Uterus (tissue), 4 donors: ENCODE data around the gene NADK. TPM values are rescaled to one million over a fixed set of nuclear protein-coding genes. Genes with fewer than 3 reads are reported as not detected.

ENCODE experiments used
- DNase-seq, 2 donors: peaks; one replicate each; pipeline ENCODE4 v3.0.0-alpha.2; 2019 to 2020
- H3K27ac ChIP-seq, 2 donors: fragments of 200-600 bp; sonication (generic); 1 replicate in 1 of 2; 2 replicates in 1 of 2; pipeline ENCODE4 v1.5.1; 2016 to 2018
- H3K27me3 ChIP-seq, 2 donors: fragments of 200-600 bp; sonication (generic); one replicate each; pipeline ENCODE4 v1.5.1; 2018 to 2019; ENCODE audit warnings: control low read depth in 1 of 2
- H3K36me3 ChIP-seq, 2 donors: fragments of 200-600 bp; sonication (generic); one replicate each; pipeline ENCODE4 v1.5.1; 2019; ENCODE audit warnings: control low read depth in 1 of 2
- H3K4me1 ChIP-seq, 2 donors: fragments of 200-600 bp; sonication (generic); one replicate each; pipeline ENCODE4 v1.5.1; 2018 to 2019; ENCODE audit warnings: control low read depth in 1 of 2
- H3K4me3 ChIP-seq, 2 donors: fragments of 200-600 bp; sonication (generic); 1 replicate in 1 of 2; 2 replicates in 1 of 2; pipeline ENCODE4 v1.5.1; 2018 to 2019; ENCODE audit warnings: mild to moderate bottlenecking in 1 of 2
- H3K9me3 ChIP-seq, 2 donors: fragments of 200-600 bp; sonication (generic); one replicate each; pipeline ENCODE4 v1.5.1; 2019; ENCODE audit warnings: control low read depth in 1 of 2
- POLR2A ChIP-seq, 2 donors: fragments of 450-650 bp; IDR thresholded peaks; one replicate each; pipeline ENCODE4 v1.6.1; 2016; ENCODE audit warnings: antibody characterized with exemption in 2 of 2, mild to moderate bottlenecking in 1 of 2, moderate library complexity in 1 of 2
- intact Hi-C: fragments of 100-400 bp; cut with DNase I; formaldehyde crosslinking; loops from one replicate; pipeline ENCODE4 v1.15.1; 2023; ENCODE audit warnings: low total_unique reads
- total RNA-seq, 4 donors: library from RNA; depleted of rRNA in 3 of 4; stranded (reverse); fragments of >200 nt in 3 of 4; gene quantifications; one replicate each; pipeline versions ENCODE4 v1.1.0 to v1.2.4, GENCODE V29; 2014 to 2023
- TF ChIP-seq, protein P1 (sequence below), 4 experiments: fragments of 200-600 bp in 2 of 4; fragments of 450-650 bp in 2 of 4; sonication (generic) in 2 of 4; IDR thresholded peaks; one replicate each; pipeline ENCODE4 v1.5.1; 2016 to 2019; ENCODE audit warnings: antibody characterized with exemption in 4 of 4, mild to moderate bottlenecking in 2 of 4, moderate library complexity in 1 of 4
- donor health status: DM: yes; HTN: yes; CAD: no.

NADK gene
- total RNA-seq, 4 donors from 2014 or later = 40.1 to 76.9 (median 51.8) TPM

DNA sequence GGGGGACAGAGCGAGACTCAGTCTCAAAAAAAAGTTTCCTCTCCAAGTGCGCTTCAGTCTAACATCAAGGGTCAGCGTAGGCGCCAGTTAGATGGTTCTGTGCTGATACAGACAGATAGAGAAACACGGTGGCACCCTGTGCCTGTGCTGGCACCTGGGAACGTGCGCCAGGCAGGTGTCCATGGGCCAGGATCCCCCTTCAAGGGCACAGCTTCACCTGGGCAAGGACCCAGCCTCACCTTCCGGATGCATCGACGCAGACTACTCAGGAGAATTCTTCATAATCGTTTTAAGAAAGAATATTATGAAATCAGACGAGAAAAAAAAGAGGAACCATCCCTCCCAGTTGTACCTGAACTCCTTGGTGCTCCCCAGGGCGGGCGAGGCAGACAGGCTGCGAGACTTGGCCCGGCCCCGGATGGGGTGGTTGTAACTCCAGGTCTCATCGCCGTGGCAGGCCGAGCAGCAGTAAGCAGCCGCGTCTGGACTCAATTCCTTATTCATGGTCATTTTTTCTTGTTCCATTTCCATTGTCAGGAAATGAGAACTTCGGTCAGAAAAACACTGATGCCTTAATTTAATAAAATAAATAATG, 13.3 kb downstream of the NADK start:
- intact Hi-C loops = no loop called here
- no peaks in the 10 kb centered on the region for H3K4me1 ChIP-seq
- H3K36me3 ChIP-seq = no peaks in the 10 kb centered on the region
- H3K27ac ChIP-seq = no peak overlapping the region
- H3K27me3 ChIP-seq = no peaks in the 10 kb centered on the region
- H3K4me3 ChIP-seq = no peak overlapping the region
- TF ChIP-seq, protein P1, sequence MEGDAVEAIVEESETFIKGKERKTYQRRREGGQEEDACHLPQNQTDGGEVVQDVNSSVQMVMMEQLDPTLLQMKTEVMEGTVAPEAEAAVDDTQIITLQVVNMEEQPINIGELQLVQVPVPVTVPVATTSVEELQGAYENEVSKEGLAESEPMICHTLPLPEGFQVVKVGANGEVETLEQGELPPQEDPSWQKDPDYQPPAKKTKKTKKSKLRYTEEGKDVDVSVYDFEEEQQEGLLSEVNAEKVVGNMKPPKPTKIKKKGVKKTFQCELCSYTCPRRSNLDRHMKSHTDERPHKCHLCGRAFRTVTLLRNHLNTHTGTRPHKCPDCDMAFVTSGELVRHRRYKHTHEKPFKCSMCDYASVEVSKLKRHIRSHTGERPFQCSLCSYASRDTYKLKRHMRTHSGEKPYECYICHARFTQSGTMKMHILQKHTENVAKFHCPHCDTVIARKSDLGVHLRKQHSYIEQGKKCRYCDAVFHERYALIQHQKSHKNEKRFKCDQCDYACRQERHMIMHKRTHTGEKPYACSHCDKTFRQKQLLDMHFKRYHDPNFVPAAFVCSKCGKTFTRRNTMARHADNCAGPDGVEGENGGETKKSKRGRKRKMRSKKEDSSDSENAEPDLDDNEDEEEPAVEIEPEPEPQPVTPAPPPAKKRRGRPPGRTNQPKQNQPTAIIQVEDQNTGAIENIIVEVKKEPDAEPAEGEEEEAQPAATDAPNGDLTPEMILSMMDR (IDR thresholded peaks at IDR 0.05) = no peak
- TF ChIP-seq POLR2A (IDR thresholded peaks at IDR 0.05) = no peak
- H3K9me3 ChIP-seq = no peaks in the 10 kb centered on the region
- no peak for DNase-seq

DNA sequence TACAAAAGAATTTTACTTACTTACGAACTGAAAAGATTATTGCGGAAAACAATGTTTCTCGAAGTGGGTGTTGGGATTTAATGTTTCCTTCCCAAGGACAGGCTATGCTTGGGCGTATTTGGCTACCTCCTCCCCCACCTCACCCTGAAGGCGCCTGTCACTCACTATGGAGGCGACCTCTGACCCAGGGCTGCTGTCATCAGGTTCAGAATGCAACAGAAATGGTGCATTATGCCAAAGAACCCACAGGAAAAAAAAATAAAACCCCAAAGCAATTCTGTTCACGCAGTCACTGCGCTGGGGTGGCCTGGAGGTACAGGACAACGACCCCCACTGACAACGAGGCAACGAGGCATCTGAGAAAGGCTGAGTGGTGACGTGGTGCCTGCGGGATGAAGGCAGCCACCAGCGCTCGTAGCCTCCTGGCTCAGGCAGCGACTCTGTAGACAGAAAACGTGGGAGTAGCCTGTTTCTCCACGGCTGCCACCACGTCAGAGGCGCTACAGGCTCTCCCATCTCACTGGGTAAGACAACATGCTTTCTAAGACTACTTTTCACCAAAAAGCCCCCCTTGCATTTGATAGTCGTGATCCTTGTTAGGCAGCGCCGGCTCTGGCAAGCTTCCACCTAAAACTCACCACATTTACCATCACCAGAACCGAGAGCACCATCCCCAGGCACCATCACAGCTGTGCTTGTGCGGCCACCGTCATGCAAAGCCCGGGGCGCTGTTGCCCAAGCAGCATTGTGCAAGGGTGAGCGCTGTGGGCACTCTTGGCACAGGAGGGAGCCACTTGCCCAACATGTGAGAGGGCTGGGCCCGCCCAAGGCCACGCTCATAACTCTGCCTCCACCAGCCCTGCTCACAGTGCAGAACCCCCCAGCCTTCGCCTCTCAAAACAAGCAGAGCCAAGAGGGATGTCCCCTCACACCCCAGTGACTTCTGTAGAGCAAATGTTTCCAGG, 14.3 kb downstream of the NADK start:
- no peak for DNase-seq
- no peaks in the 10 kb centered on the region for H3K36me3 ChIP-seq
- no peak for TF ChIP-seq POLR2A (IDR thresholded peaks at IDR 0.05)
- TF ChIP-seq, protein P1 (IDR thresholded peaks at IDR 0.05) = no peak

DNA sequence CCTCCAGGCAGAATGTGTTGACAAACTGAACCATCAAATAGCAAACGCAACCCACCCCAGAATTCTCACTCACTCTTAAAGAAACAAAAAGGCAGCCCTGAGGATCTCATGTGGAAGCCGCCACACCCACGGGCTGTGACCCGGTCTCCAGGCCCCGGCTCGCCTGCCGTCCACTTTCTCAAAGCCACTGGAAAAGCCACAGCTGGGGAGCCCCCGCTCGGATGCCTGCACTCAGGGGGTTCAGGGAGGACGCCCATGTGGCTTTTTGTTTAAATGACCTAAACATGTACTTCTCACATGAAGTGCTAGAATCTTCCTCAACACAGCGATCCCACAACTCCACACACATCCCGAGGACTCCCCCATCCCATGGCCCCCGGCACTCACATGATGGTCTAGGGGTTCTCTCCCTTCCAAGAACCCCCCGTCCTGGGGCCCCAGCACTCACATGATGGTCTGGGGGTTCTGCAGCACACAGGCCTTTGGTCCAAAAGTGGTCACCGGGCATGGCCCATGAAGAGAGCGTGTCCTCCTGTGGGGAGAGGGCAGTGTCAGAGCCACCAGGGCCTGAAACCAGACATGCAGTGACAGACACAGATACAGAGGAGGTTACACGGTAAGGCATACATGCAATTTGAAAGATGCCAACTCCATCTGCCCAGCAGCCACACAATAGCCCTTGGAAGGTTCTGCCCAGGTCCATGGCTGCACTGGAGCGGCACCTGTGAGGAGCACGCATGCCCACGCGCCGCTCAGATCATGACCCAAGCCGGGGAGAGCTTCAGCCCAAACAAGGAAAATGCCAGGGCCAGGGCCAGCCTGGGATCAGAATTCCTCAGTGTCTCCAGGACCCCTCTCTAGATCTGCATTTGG, 16.5 kb downstream of the NADK start:
- Histone ChIP-seq H3K27ac (no peak overlapping the region), H3K4me3 (no peak overlapping the region), H3K4me1 (no peaks in the 10 kb centered on the region), H3K9me3 (no peaks in the 10 kb centered on the region), H3K36me3 (no peaks in the 10 kb centered on the region), H3K27me3 (no peaks in the 10 kb centered on the region)
- DNase-seq = no peak
- TF ChIP-seq, protein P1 (IDR thresholded peaks at IDR 0.05) = no peak
- no peak for TF ChIP-seq POLR2A (IDR thresholded peaks at IDR 0.05)
- intact Hi-C loops = no loop called here

More for the DNA sequence above, 14.3 kb downstream of the NADK start:
- Histone ChIP-seq H3K27me3 (no peaks in the 10 kb centered on the region), H3K4me3 (no peak overlapping the region), H3K27ac (no peak overlapping the region), H3K4me1 (no peaks in the 10 kb centered on the region), H3K9me3 (no peaks in the 10 kb centered on the region)
- intact Hi-C loops = no loop called here

DNA sequence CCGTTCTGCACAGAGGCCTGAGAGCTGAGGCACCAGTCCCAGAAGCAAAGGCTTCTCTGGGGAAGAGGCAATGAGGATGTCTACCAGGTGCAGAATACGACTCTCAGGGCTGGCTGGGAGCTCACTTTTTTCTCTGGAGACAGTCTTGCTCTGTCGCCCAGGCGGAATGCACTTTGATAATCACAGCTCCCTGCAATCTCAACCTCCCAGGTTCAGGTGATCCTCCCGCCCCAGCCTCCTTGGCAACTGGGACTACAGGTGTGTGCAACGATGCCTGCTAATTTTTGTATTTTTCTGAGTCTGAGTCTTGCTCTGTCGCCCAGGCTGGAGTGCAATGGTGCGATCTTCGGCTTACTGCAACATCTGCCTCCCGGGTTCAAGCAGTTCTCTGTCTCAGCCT, 17.6 kb downstream of the NADK start:
- no peaks in the 10 kb centered on the region for H3K36me3 ChIP-seq
- no peaks in the 10 kb centered on the region for H3K27me3 ChIP-seq
- no peaks in the 10 kb centered on the region for H3K4me1 ChIP-seq
- no peaks in the 10 kb centered on the region for H3K9me3 ChIP-seq
- no peak overlapping the region for H3K27ac ChIP-seq
- intact Hi-C loops = no loop called here
- no peak overlapping the region for H3K4me3 ChIP-seq
- no peak for DNase-seq
- TF ChIP-seq POLR2A (IDR thresholded peaks at IDR 0.05) = no peak
- TF ChIP-seq, protein P1 (IDR thresholded peaks at IDR 0.05) = no peak
